K562 (cell line): ENCODE data around the gene HYPK. TPM values are rescaled to one million over a fixed set of nuclear protein-coding genes. Genes with fewer than 3 reads are reported as not detected.
A peak's percentile ranks its signal among the peaks of the same experiment; 100 is the strongest.

ENCODE experiments used
- DIDO1 ChIP-seq: fragments of 450-650 bp; IDR thresholded peaks from 2 replicates; pipeline ENCODE4 v1.6.1; 2016; ENCODE audit warnings: low read depth, missing biosample characterization, missing genetic modification characterization
- ESRRA ChIP-seq: fragments of 450-650 bp; IDR thresholded peaks from 2 replicates; pipeline ENCODE4 v1.6.1; 2014; ENCODE audit warnings: low read depth, mild to moderate bottlenecking, moderate library complexity, borderline replicate concordance
- GATAD2A ChIP-seq: fragments of 450-650 bp; IDR thresholded peaks from 2 replicates; pipeline ENCODE4 v1.6.1; 2017
- KDM5B ChIP-seq: fragments of 200-600 bp; sonication (generic); IDR thresholded peaks from 2 replicates; pipeline ENCODE4 v1.6.1; 2012; ENCODE audit warnings: low read depth, mild to moderate bottlenecking, moderate library complexity, low read length, control low read depth, inconsistent platforms; ENCODE audit not compliant: insufficient replicate concordance
- KLF16 ChIP-seq: IDR thresholded peaks from 2 replicates; pipeline ENCODE4 v1.6.1; 2016; ENCODE audit warnings: antibody characterized with exemption
- MCM5 ChIP-seq: fragments of 450-650 bp; IDR thresholded peaks from 2 replicates; pipeline ENCODE4 v1.6.1; 2016; ENCODE audit warnings: low read depth
- MED1 ChIP-seq: sonication (generic); formaldehyde crosslinking; IDR thresholded peaks from 2 replicates; pipeline ENCODE4 v1.8.1; 2023; ENCODE audit warnings: missing genetic modification reagents, borderline replicate concordance
- NELFE ChIP-seq: IDR thresholded peaks from 2 replicates; pipeline ENCODE4 v1.6.1; 2011; ENCODE audit warnings: mild to moderate bottlenecking; ENCODE audit not compliant: insufficient read depth, insufficient read length
- NFRKB ChIP-seq: fragments of 450-650 bp; IDR thresholded peaks from 2 replicates; pipeline ENCODE4 v1.6.1; 2016; ENCODE audit warnings: low read depth
- PREB ChIP-seq: sonication (generic); formaldehyde crosslinking; IDR thresholded peaks from 2 replicates; pipeline ENCODE4 v1.8.1; 2023; ENCODE audit warnings: mild to moderate bottlenecking, missing genetic modification reagents
- RCOR1 ChIP-seq, 2 experiments: IDR thresholded peaks; 2 replicates each; pipeline ENCODE4 v1.6.1; 2012; ENCODE audit warnings: low read depth in 2 of 2, low read length in 2 of 2, borderline replicate concordance in 1 of 2, improper control_type of control experiment in 1 of 2
- TAF1 ChIP-seq: IDR thresholded peaks from 2 replicates; pipeline ENCODE4 v1.6.1; 2011; ENCODE audit warnings: mild to moderate bottlenecking, low read length, moderate library complexity; ENCODE audit not compliant: insufficient read depth, control insufficient read depth, severe bottlenecking; ENCODE audit errors: extremely low read depth
- TARDBP ChIP-seq: fragments of 450-650 bp; IDR thresholded peaks from 2 replicates; pipeline ENCODE4 v1.6.1; 2016
- ZKSCAN1 ChIP-seq: fragments of 150-350 bp; IDR thresholded peaks from 2 replicates; pipeline ENCODE4 v1.6.1; 2016; ENCODE audit warnings: low read depth, low read length
- ZNF121 ChIP-seq: sonication (generic); formaldehyde crosslinking; conservative IDR thresholded peaks from 2 replicates; pipeline ENCODE4 v1.8.0; 2022; ENCODE audit warnings: missing genetic modification reagents
- ZNF263 ChIP-seq: sonication (generic); formaldehyde crosslinking; IDR thresholded peaks from 2 replicates; pipeline ENCODE4 v1.8.0; 2022; ENCODE audit warnings: mild to moderate bottlenecking, missing genetic modification reagents, borderline replicate concordance
- ZNF431 ChIP-seq: sonication (generic); formaldehyde crosslinking; IDR thresholded peaks from 2 replicates; pipeline ENCODE4 v1.8.0; 2022; ENCODE audit warnings: mild to moderate bottlenecking, missing genetic modification reagents
- ZNF444 ChIP-seq: fragments of 250-450 bp; sonication (Bioruptor Pico); IDR thresholded peaks from 2 replicates; pipeline ENCODE4 v1.4.0; 2020; ENCODE audit warnings: mild to moderate bottlenecking, moderate library complexity
- ZNF507 ChIP-seq: conservative IDR thresholded peaks from 2 replicates; pipeline ENCODE4 v1.6.1; 2017; ENCODE audit warnings: missing genetic modification characterization, missing compliant biosample characterization
- ZNF589 ChIP-seq: fragments of 200-800 bp; sonication (Bioruptor generic); IDR thresholded peaks from 2 replicates; pipeline ENCODE4 v1.6.1; 2016; ENCODE audit warnings: low read depth, missing genetic modification characterization, missing compliant biosample characterization
- ZNF707 ChIP-seq: fragments of 250-450 bp; sonication (Bioruptor Pico); conservative IDR thresholded peaks from 2 replicates; pipeline ENCODE4 v1.8.0; 2022; ENCODE audit warnings: inconsistent platforms, mild to moderate bottlenecking, moderate library complexity
- ZNF766 ChIP-seq: fragments of 200-800 bp; sonication (Bioruptor generic); conservative IDR thresholded peaks from 2 replicates; pipeline ENCODE4 v1.6.1; 2016; ENCODE audit warnings: missing genetic modification characterization, missing compliant biosample characterization
- ZZZ3 ChIP-seq: fragments of 450-650 bp; IDR thresholded peaks from 2 replicates; pipeline ENCODE4 v1.6.1; 2016; ENCODE audit warnings: antibody characterized with exemption, mild to moderate bottlenecking, moderate library complexity
- polyA plus RNA-seq, 8 experiments: library from polyadenylated mRNA; depleted of rRNA in 4 of 8; stranded (reverse) in 5 of 8; unstranded in 3 of 8; fragments of >200 nt; fragmentation: Nextera tagmentation in 2 of 8; fragmentation: Illumina TruSeq in 1 of 8; extraction: Ambion mirVana in 2 of 8; extraction: Trizol in 1 of 8; gene quantifications; 2 replicates each; pipeline versions ENCODE4 v1.2.1 to v1.2.3, GENCODE V29; 2011 to 2014; ENCODE audit warnings: inconsistent platforms in 1 of 8, missing spikeins in 1 of 8
- total RNA-seq, 7 experiments: library from RNA; depleted of rRNA in 6 of 7; stranded (reverse); fragments of >200 nt in 6 of 7; fragmentation: Illumina TruSeq in 2 of 7; extraction: Trizol in 2 of 7; gene quantifications; 2 replicates each; pipeline versions ENCODE4 v1.2.1 to v1.2.3, GENCODE V29; 2011 to 2021; ENCODE audit warnings: low replicate concordance in 1 of 7
- TF ChIP-seq, protein P1 (sequence below): fragments of 250-450 bp; sonication (Bioruptor Pico); IDR thresholded peaks from 2 replicates; pipeline ENCODE4 v1.9.0; 2021; ENCODE audit warnings: mild to moderate bottlenecking, inconsistent platforms
- TF ChIP-seq, protein P2 (sequence below): IDR thresholded peaks from 3 replicates; pipeline ENCODE4 v1.6.1; 2011; ENCODE audit warnings: borderline replicate concordance, mild to moderate bottlenecking; ENCODE audit not compliant: insufficient read length, insufficient read depth

Gene HYPK
- total and polyA plus RNA-seq, 9 of the 15 experiments (the other 6 are each of a cell fraction or from before 2014, with no cell fraction given), result 7.2 to 28.0 (median 21.1) TPM

GRCh38 chr15:43792761-43793476 is 7.5 kb upstream of the HYPK start (continued):
- no peak for TF ChIP-seq ZZZ3
- no peak for TF ChIP-seq ZNF766
- TF ChIP-seq, protein P1, sequence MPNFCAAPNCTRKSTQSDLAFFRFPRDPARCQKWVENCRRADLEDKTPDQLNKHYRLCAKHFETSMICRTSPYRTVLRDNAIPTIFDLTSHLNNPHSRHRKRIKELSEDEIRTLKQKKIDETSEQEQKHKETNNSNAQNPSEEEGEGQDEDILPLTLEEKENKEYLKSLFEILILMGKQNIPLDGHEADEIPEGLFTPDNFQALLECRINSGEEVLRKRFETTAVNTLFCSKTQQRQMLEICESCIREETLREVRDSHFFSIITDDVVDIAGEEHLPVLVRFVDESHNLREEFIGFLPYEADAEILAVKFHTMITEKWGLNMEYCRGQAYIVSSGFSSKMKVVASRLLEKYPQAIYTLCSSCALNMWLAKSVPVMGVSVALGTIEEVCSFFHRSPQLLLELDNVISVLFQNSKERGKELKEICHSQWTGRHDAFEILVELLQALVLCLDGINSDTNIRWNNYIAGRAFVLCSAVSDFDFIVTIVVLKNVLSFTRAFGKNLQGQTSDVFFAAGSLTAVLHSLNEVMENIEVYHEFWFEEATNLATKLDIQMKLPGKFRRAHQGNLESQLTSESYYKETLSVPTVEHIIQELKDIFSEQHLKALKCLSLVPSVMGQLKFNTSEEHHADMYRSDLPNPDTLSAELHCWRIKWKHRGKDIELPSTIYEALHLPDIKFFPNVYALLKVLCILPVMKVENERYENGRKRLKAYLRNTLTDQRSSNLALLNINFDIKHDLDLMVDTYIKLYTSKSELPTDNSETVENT, result no peak
- TF ChIP-seq TARDBP, result no peak
- TF ChIP-seq GATAD2A, result no peak
- TF ChIP-seq, protein P2, sequence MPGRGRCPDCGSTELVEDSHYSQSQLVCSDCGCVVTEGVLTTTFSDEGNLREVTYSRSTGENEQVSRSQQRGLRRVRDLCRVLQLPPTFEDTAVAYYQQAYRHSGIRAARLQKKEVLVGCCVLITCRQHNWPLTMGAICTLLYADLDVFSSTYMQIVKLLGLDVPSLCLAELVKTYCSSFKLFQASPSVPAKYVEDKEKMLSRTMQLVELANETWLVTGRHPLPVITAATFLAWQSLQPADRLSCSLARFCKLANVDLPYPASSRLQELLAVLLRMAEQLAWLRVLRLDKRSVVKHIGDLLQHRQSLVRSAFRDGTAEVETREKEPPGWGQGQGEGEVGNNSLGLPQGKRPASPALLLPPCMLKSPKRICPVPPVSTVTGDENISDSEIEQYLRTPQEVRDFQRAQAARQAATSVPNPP, result no peak
- 0 out of 2 replicates have a peak, but pooled peaks have one; percentile 6 for TF ChIP-seq MED1 (CRISPR knock-in tag)
- TF ChIP-seq KDM5B, result no peak
- no peak for TF ChIP-seq ZNF121 (CRISPR knock-in tag)
- no peak for TF ChIP-seq DIDO1 (tag)
- no peak for TF ChIP-seq ZNF263
- no peak for TF ChIP-seq ZNF707
- no peak for TF ChIP-seq KLF16
- TF ChIP-seq ESRRA, result no peak; the same call in 1 of the 2 replicates
- no peak for TF ChIP-seq RCOR1 (IDR thresholded peaks at IDR 0.05; ENCODE audit: borderline replicate concordance in 1 of 2, low read depth in 2 of 2, low read length in 2 of 2)
- no peak for TF ChIP-seq ZNF444 (CRISPR knock-in tag)
- TF ChIP-seq ZNF507 (tag), result no peak
- peak; percentile 59 for TF ChIP-seq TAF1
- TF ChIP-seq ZKSCAN1, result no peak
- TF ChIP-seq NFRKB, result peak; percentile 21; the same call in 1 of the 2 replicates
- no peak for TF ChIP-seq NELFE
- no peak for TF ChIP-seq ZNF589 (CRISPR knock-in tag)
- TF ChIP-seq PREB (CRISPR knock-in tag), result no peak
- TF ChIP-seq MCM5, result no peak
- TF ChIP-seq ZNF431, result no peak
